ENCODE measurements around the gene CRYBG3.

The CRYBG3 gene

DNA sequence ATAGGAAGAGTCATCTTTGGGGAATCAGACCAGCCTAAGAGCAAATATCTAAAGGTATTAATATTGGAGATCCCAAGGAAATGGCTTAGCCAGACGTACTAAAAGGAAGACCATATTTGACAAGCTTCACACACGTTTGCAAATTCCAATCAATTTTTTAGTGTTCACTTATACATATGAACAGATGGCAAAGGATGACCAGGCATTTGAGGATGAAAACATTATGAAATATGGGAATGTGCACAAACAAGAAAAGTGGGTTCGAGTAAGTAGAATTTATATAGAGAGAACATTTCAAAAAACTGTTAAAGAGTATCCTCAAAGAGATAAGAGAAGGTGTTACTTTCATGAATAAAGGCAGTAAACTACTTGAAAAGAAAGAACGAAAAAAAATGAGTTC lies 25.9 kb upstream of the CRYBG3 start:
- H3K27ac ChIP-seq (ENCODE audit: extremely low read depth, low read depth, low read length), result no peak overlapping the region
- CTCF ChIA-PET, result interaction anchor here (4.5 kb wide), 1 partner anchor 227 kb away, joined by 42 read pairs; no protein-coding TSS in a partner anchor

DNA sequence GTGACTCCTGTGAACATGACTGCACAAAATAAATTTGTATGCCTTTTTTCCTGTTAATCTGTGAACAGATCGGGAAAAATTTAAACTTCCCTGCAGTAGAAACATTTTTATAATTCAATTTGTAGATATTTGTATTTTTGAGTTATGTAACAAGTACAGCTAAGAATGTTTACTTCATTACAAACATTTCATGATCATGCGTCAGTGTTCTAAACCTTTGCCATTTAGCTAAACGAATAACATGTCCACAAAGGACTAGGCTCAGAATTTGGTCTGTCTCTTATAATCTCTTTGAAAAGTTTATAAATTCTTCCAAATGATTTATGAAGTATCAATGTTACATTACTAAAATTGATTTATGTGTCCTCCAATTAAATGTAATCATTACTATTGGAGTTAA lies 17.3 kb upstream of the CRYBG3 start:
- ChIA-PET CTCF (interaction anchor here (1.0 kb wide), 1 partner anchor 212 kb away, joined by 3 read pairs; no protein-coding TSS in a partner anchor), POLR2A (no interaction called here)
- TF ChIP-seq, protein P1, sequence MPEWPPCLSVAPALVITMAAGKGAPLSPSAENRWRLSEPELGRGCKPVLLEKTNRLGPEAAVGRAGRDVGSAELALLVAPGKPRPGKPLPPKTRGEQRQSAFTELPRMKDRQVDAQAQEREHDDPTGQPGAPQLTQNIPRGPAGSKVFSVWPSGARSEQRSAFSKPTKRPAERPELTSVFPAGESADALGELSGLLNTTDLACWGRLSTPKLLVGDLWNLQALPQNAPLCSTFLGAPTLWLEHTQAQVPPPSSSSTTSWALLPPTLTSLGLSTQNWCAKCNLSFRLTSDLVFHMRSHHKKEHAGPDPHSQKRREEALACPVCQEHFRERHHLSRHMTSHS (tag by site-specific recombination; IDR thresholded peaks at IDR 0.05), result no peak
- TF ChIP-seq ZNF621 (tag by site-specific recombination; IDR thresholded peaks at IDR 0.05) (no peak), ZNF426 (tag by site-specific recombination; IDR thresholded peaks at IDR 0.05) (no peak), ZNF391 (tag by site-specific recombination; IDR thresholded peaks at IDR 0.05; ENCODE audit: borderline replicate concordance, low read depth) (no peak), ZNF664 (tag by site-specific recombination; IDR thresholded peaks at IDR 0.05) (no peak), ZEB2 (tag by site-specific recombination; IDR thresholded peaks at IDR 0.05) (no peak), ZNF747 (tag by site-specific recombination; IDR thresholded peaks at IDR 0.05) (no peak), SETDB1 (IDR thresholded peaks at IDR 0.05; ENCODE audit: insufficient read length, low read length) (no peak), ZNF677 (tag by site-specific recombination; IDR thresholded peaks at IDR 0.05) (no peak), FEZF1 (tag by site-specific recombination; IDR thresholded peaks at IDR 0.05) (no peak), ZNF530 (tag by site-specific recombination; IDR thresholded peaks at IDR 0.05; ENCODE audit: low read depth) (no peak), ZNF16 (tag by site-specific recombination; IDR thresholded peaks at IDR 0.05; ENCODE audit: low read depth) (no peak), ZNF544 (tag by site-specific recombination; IDR thresholded peaks at IDR 0.05) (no peak), ZNF707 (tag by site-specific recombination; IDR thresholded peaks at IDR 0.05) (no peak), ZNF510 (tag by site-specific recombination; IDR thresholded peaks at IDR 0.05; ENCODE audit: insufficient replicate concordance) (no peak), KLF7 (tag by site-specific recombination; IDR thresholded peaks at IDR 0.05; ENCODE audit: borderline replicate concordance) (no peak)
- TF ChIP-seq, protein P2, sequence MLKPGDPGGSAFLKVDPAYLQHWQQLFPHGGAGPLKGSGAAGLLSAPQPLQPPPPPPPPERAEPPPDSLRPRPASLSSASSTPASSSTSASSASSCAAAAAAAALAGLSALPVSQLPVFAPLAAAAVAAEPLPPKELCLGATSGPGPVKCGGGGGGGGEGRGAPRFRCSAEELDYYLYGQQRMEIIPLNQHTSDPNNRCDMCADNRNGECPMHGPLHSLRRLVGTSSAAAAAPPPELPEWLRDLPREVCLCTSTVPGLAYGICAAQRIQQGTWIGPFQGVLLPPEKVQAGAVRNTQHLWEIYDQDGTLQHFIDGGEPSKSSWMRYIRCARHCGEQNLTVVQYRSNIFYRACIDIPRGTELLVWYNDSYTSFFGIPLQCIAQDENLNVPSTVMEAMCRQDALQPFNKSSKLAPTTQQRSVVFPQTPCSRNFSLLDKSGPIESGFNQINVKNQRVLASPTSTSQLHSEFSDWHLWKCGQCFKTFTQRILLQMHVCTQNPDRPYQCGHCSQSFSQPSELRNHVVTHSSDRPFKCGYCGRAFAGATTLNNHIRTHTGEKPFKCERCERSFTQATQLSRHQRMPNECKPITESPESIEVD (tag by site-specific recombination; IDR thresholded peaks at IDR 0.05), result no peak
- TF ChIP-seq, protein P3, sequence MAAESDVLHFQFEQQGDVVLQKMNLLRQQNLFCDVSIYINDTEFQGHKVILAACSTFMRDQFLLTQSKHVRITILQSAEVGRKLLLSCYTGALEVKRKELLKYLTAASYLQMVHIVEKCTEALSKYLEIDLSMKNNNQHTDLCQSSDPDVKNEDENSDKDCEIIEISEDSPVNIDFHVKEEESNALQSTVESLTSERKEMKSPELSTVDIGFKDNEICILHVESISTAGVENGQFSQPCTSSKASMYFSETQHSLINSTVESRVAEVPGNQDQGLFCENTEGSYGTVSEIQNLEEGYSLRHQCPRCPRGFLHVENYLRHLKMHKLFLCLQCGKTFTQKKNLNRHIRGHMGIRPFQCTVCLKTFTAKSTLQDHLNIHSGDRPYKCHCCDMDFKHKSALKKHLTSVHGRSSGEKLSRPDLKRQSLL (tag by site-specific recombination; IDR thresholded peaks at IDR 0.05), result no peak
- TF ChIP-seq, protein P4, sequence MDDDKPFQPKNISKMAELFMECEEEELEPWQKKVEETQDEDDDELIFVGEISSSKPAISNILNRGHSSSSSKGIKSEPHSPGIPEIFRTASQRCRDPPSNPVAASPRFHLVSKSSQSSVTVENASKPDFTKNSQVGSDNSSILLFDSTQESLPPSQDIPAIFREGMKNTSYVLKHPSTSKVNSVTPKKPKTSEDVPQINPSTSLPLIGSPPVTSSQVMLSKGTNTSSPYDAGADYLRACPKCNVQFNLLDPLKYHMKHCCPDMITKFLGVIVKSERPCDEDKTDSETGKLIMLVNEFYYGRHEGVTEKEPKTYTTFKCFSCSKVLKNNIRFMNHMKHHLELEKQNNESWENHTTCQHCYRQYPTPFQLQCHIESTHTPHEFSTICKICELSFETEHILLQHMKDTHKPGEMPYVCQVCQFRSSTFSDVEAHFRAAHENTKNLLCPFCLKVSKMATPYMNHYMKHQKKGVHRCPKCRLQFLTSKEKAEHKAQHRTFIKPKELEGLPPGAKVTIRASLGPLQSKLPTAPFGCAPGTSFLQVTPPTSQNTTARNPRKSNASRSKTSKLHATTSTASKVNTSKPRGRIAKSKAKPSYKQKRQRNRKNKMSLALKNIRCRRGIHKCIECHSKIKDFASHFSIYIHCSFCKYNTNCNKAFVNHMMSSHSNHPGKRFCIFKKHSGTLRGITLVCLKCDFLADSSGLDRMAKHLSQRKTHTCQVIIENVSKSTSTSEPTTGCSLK (tag by site-specific recombination; IDR thresholded peaks at IDR 0.05), result no peak

More for the DNA sequence above, 25.9 kb upstream of the CRYBG3 start:
- H3K4me1 ChIP-seq (ENCODE audit: control insufficient read depth, insufficient read depth, low read length), result no peaks in the 10 kb centered on the region
- POLR2A ChIA-PET, result no interaction called here
- no peaks in the 10 kb centered on the region for H3K9me3 ChIP-seq (ENCODE audit: control insufficient read depth, insufficient read depth, low read depth, low read length)
- no peak overlapping the region for H3K4me3 ChIP-seq (ENCODE audit: low read depth, low read length)
- TF ChIP-seq ZEB2 (tag by site-specific recombination; IDR thresholded peaks at IDR 0.05) (no peak), YY2 (tag by site-specific recombination; IDR thresholded peaks at IDR 0.05) (no peak), WT1 (tag by site-specific recombination; IDR thresholded peaks at IDR 0.05) (no peak), ZNF354C (tag by site-specific recombination; IDR thresholded peaks at IDR 0.05; ENCODE audit: borderline replicate concordance, low read depth) (no peak), ZNF530 (tag by site-specific recombination; IDR thresholded peaks at IDR 0.05; ENCODE audit: low read depth) (no peak), ZNF707 (tag by site-specific recombination; IDR thresholded peaks at IDR 0.05) (no peak), ZNF747 (tag by site-specific recombination; IDR thresholded peaks at IDR 0.05) (no peak), BCL11A (tag by site-specific recombination; IDR thresholded peaks at IDR 0.05; ENCODE audit: low read depth) (no peak), IKZF3 (tag by site-specific recombination; IDR thresholded peaks at IDR 0.05) (no peak), ZFP69B (tag by site-specific recombination; IDR thresholded peaks at IDR 0.05) (no peak), ZFP37 (tag by site-specific recombination; IDR thresholded peaks at IDR 0.05) (no peak), ZNF302 (tag by site-specific recombination; IDR thresholded peaks at IDR 0.05; ENCODE audit: low read depth) (no peak), ZNF292 (tag by site-specific recombination; IDR thresholded peaks at IDR 0.05; ENCODE audit: borderline replicate concordance, low read depth) (no peak), ZNF175 (tag by site-specific recombination; IDR thresholded peaks at IDR 0.05) (no peak), HOXA7 (CRISPR knock-in tag; IDR thresholded peaks at IDR 0.05; ENCODE audit: borderline replicate concordance) (no peak)
- TF ChIP-seq, protein P5, sequence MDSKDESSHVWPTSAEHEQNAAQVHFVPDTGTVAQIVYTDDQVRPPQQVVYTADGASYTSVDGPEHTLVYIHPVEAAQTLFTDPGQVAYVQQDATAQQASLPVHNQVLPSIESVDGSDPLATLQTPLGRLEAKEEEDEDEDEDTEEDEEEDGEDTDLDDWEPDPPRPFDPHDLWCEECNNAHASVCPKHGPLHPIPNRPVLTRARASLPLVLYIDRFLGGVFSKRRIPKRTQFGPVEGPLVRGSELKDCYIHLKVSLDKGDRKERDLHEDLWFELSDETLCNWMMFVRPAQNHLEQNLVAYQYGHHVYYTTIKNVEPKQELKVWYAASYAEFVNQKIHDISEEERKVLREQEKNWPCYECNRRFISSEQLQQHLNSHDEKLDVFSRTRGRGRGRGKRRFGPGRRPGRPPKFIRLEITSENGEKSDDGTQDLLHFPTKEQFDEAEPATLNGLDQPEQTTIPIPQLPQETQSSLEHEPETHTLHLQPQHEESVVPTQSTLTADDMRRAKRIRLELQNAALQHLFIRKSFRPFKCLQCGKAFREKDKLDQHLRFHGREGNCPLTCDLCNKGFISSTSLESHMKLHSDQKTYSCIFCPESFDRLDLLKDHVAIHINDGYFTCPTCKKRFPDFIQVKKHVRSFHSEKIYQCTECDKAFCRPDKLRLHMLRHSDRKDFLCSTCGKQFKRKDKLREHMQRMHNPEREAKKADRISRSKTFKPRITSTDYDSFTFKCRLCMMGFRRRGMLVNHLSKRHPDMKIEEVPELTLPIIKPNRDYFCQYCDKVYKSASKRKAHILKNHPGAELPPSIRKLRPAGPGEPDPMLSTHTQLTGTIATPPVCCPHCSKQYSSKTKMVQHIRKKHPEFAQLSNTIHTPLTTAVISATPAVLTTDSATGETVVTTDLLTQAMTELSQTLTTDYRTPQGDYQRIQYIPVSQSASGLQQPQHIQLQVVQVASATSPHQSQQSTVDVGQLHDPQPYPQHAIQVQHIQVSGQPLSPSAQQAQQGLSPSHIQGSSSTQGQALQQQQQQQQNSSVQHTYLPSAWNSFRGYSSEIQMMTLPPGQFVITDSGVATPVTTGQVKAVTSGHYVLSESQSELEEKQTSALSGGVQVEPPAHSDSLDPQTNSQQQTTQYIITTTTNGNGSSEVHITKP (tag by site-specific recombination; IDR thresholded peaks at IDR 0.05), result no peak
- H3K36me3 ChIP-seq (ENCODE audit: control insufficient read depth in 2 of 2, insufficient read depth in 1 of 2, low read length in 2 of 2), result no peaks in the 10 kb centered on the region

More for the DNA sequence above, 17.3 kb upstream of the CRYBG3 start:
- Histone ChIP-seq H3K4me3 (ENCODE audit: low read depth, low read length) (no peak overlapping the region), H3K27ac (ENCODE audit: extremely low read depth, low read depth, low read length) (no peak overlapping the region), H3K36me3 (ENCODE audit: control insufficient read depth in 2 of 2, insufficient read depth in 1 of 2, low read length in 2 of 2) (no peaks in the 10 kb centered on the region), H3K9me3 (ENCODE audit: control insufficient read depth, insufficient read depth, low read depth, low read length) (no peaks in the 10 kb centered on the region), H3K4me1 (ENCODE audit: control insufficient read depth, insufficient read depth, low read length) (no peaks in the 10 kb centered on the region)
